WERI-Rb-1 (cell line): ENCODE data around the gene KDM4C.

Experiments used
- DNase-seq: peaks from one replicate; pipeline ENCODE4 v3.0.0-alpha.2; 2020
- H3K27ac ChIP-seq: fragments of 250-450 bp; sonication (Bioruptor Pico); 2 replicates; pipeline ENCODE4 v1.5.1; 2020; ENCODE audit warnings: mild to moderate bottlenecking, moderate library complexity
- H3K27me3 ChIP-seq: fragments of 250-450 bp; sonication (Bioruptor Pico); 2 replicates; pipeline ENCODE4 v1.5.1; 2021; ENCODE audit warnings: mild to moderate bottlenecking, low read depth, moderate library complexity; ENCODE audit not compliant: insufficient read depth, severe bottlenecking
- H3K36me3 ChIP-seq: fragments of 250-450 bp; sonication (Bioruptor Pico); 2 replicates; pipeline ENCODE4 v1.5.1; 2020; ENCODE audit warnings: mild to moderate bottlenecking, moderate library complexity
- H3K4me3 ChIP-seq: 2 replicates; pipeline ENCODE4 v1.5.1; 2011; ENCODE audit warnings: low read depth, mild to moderate bottlenecking, control low read depth, low read length
- H3K9me3 ChIP-seq: fragments of 250-450 bp; sonication (Bioruptor Pico); 2 replicates; pipeline ENCODE4 v1.5.1; 2021; ENCODE audit warnings: mild to moderate bottlenecking, moderate library complexity; ENCODE audit not compliant: severe bottlenecking
- TF ChIP-seq, protein P1 (sequence below): IDR thresholded peaks from 2 replicates; pipeline ENCODE4 v1.5.1; 2011; ENCODE audit warnings: low read depth, mild to moderate bottlenecking, control low read depth, inconsistent platforms, low read length

KDM4C gene

DNA sequence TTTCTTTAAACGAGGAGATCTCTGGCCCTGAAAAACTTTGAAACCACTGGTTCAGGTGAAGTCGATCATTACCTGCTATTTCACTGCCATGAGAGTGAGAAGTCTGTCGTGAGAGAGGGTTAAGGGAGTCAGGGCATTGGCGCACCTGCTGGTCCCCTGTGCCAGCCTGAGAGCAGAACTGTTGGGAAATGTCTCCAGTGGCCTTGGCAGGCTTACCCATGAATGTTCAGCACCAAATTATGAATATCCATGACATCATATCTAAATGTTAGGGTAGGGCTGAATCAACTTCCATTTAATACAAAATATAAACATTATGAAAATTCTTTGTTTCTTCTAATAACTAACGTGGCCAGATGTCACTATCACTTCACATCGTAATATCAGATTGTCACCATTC is 379.3 kb downstream of the KDM4C start:
- H3K4me3 ChIP-seq = no peak overlapping the region
- TF ChIP-seq, protein P1, sequence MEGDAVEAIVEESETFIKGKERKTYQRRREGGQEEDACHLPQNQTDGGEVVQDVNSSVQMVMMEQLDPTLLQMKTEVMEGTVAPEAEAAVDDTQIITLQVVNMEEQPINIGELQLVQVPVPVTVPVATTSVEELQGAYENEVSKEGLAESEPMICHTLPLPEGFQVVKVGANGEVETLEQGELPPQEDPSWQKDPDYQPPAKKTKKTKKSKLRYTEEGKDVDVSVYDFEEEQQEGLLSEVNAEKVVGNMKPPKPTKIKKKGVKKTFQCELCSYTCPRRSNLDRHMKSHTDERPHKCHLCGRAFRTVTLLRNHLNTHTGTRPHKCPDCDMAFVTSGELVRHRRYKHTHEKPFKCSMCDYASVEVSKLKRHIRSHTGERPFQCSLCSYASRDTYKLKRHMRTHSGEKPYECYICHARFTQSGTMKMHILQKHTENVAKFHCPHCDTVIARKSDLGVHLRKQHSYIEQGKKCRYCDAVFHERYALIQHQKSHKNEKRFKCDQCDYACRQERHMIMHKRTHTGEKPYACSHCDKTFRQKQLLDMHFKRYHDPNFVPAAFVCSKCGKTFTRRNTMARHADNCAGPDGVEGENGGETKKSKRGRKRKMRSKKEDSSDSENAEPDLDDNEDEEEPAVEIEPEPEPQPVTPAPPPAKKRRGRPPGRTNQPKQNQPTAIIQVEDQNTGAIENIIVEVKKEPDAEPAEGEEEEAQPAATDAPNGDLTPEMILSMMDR = no peak

GRCh38 chr9:7137571-7137970 is 379.8 kb downstream of the KDM4C start:
- TF ChIP-seq, protein P1 = no peak
- Histone ChIP-seq H3K36me3 (no peaks in the 10 kb centered on the region), H3K27me3 (no peaks in the 10 kb centered on the region), H3K4me3 (no peak overlapping the region), H3K9me3 (no peaks in the 10 kb centered on the region), H3K27ac (no peak overlapping the region)
- DNase-seq = no peak

More for the DNA sequence above, 379.3 kb downstream of the KDM4C start:
- DNase-seq = no peak
- Histone ChIP-seq H3K36me3 (no peaks in the 10 kb centered on the region), H3K27ac (no peak overlapping the region), H3K9me3 (no peaks in the 10 kb centered on the region), H3K27me3 (no peaks in the 10 kb centered on the region)

DNA sequence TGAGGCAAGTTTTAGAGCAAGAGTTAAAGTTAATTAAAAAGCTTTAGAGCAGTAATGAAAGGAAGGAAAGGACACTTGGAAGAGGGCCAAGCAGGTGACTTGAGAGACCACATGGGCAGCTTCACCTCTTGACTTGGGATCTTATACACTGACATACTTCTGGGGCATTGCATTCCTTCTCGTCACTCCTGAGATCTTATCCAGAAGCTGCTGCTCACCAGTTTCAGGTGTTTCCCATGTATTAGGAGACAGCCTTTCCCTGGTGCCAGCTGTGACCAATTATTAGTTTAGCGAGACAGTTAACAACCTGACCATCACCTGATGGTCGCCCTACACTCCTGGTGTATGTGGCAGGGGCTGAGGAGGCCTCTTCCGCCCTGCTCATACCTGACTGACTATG is 382.1 kb downstream of the KDM4C start:
- H3K27ac ChIP-seq = no peak overlapping the region
- TF ChIP-seq, protein P1 = no peak
- no peaks in the 10 kb centered on the region for H3K36me3 ChIP-seq
- no peaks in the 10 kb centered on the region for H3K27me3 ChIP-seq
- no peak overlapping the region for H3K4me3 ChIP-seq
- H3K9me3 ChIP-seq = no peaks in the 10 kb centered on the region
- no peak for DNase-seq

GRCh38 chr9:7140401-7140800 is 382.6 kb downstream of the KDM4C start:
- TF ChIP-seq, protein P1 = no peak
- no peaks in the 10 kb centered on the region for H3K36me3 ChIP-seq
- H3K27ac ChIP-seq = no peak overlapping the region
- H3K27me3 ChIP-seq = no peaks in the 10 kb centered on the region
- no peak overlapping the region for H3K4me3 ChIP-seq
- DNase-seq = no peak
- H3K9me3 ChIP-seq = no peaks in the 10 kb centered on the region

DNA sequence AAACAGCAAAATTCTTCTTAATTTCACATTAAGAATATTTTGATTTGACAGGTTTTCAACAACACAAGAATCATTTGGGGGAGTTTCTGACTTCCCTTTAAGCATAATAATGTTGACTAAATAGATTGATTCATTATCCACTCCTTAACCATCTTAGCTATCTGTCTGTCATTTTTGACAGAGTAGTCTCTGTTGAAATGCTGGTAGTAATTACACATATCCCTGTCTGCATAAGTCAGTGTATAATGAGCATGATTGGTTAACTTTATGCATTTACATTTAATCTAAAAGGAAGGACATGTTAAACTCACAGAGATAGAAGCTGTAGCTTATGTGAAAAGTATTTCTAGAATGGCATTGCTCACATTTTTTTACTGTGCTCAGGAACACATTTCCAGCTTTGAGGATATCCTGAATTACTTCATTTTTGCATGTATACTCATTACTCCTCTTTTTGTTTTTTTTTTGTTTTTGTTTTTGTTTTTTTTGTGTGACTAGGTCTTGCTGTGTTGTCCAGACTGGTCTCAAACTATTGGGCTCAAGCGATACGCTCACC is 385.9 kb downstream of the KDM4C start:
- Histone ChIP-seq H3K36me3 (no peaks in the 10 kb centered on the region), H3K27me3 (no peaks in the 10 kb centered on the region), H3K4me3 (no peak overlapping the region), H3K9me3 (no peaks in the 10 kb centered on the region), H3K27ac (no peak overlapping the region)
- TF ChIP-seq, protein P1 = no peak
- no peak for DNase-seq
